GM21360 (cell line): Measurements from ENCODE around the gene HDAC1.
"Not testable (repeated sequence)": the region's sequence is repeated elsewhere in the genome, so short reads cannot be mapped to it uniquely, and the experiment has no call there.

ENCODE experiments used
- ATAC-seq: cut with Tn5 transposase; IDR thresholded peaks from one replicate; pipeline ENCODE4 v1.9.1; 2021; ENCODE audit warnings: mild to moderate bottlenecking, moderate library complexity; ENCODE audit not compliant: unreplicated experiment

Gene HDAC1

GRCh38 chr1:32345289-32345827 is 53.5 kb downstream of the HDAC1 start:
- ATAC-seq, result no peak

- no peak for ATAC-seq
Measured at GRCh38 chr1:32346532-32347157, 54.8 kb downstream of the HDAC1 start.

GRCh38 chr1:32349211-32349708 is 57.4 kb downstream of the HDAC1 start:
- no peak for ATAC-seq

- peak; percentile 20 for ATAC-seq
Measured at GRCh38 chr1:32350785-32351398, 59.0 kb downstream of the HDAC1 start.

- ATAC-seq, result peak; percentile 84
Measured at GRCh38 chr1:32351399-32352238, 59.7 kb downstream of the HDAC1 start.

GRCh38 chr1:32352239-32352745 is 60.4 kb downstream of the HDAC1 start:
- no peak for ATAC-seq

GRCh38 chr1:32352831-32353383 is 61.0 kb downstream of the HDAC1 start:
- no peak for ATAC-seq

- ATAC-seq, result no peak
Measured at GRCh38 chr1:32353431-32353830, 61.5 kb downstream of the HDAC1 start.

- ATAC-seq, result no peak
Measured at GRCh38 chr1:32353886-32354570, 62.1 kb downstream of the HDAC1 start.

GRCh38 chr1:32355778-32356177 is 63.9 kb downstream of the HDAC1 start:
- ATAC-seq, result not testable (repeated sequence)

GRCh38 chr1:32356478-32356877 is 64.6 kb downstream of the HDAC1 start:
- ATAC-seq, result no peak

GRCh38 chr1:32357614-32358013 is 65.7 kb downstream of the HDAC1 start:
- ATAC-seq, result no peak

- ATAC-seq, result no peak
Measured at GRCh38 chr1:32358435-32358834, 66.6 kb downstream of the HDAC1 start.

GRCh38 chr1:32361308-32361673 is 69.4 kb downstream of the HDAC1 start:
- no peak for ATAC-seq

GRCh38 chr1:32361674-32362473 is 70.0 kb downstream of the HDAC1 start:
- ATAC-seq, result no peak

GRCh38 chr1:32362474-32363313 is 70.8 kb downstream of the HDAC1 start, which contains the start of the genes FAM229A and TSSK3:
Gene FAM229A, minus strand, starts transcription at chr1:32362485. Its CDS starts 394 bp downstream, at chr1:32362091.
Gene TSSK3, plus strand, starts transcription at chr1:32362539. Its CDS starts 163 bp downstream, at chr1:32362702.
- no peak for ATAC-seq

GRCh38 chr1:32363713-32364112 is 71.8 kb downstream of the HDAC1 start:
- no peak for ATAC-seq

GRCh38 chr1:32364836-32365235 is 73.0 kb downstream of the HDAC1 start:
- no peak for ATAC-seq
